HCT116 (cell line): ENCODE data around the gene BPIFB3.

Source experiments
- JUND ChIP-seq: IDR thresholded peaks from 2 replicates; pipeline ENCODE4 v1.6.1; 2012
- RAD21 ChIP-seq: IDR thresholded peaks from 2 replicates; pipeline ENCODE4 v1.6.1; 2012; ENCODE audit warnings: low read depth, mild to moderate bottlenecking
- SP1 ChIP-seq: IDR thresholded peaks from 2 replicates; pipeline ENCODE4 v1.6.1; 2012; ENCODE audit warnings: low read depth
- TF ChIP-seq, protein P1 (sequence below), 3 experiments: fragments of 200-600 bp in 1 of 3; sonication (generic) in 1 of 3; IDR thresholded peaks in 2 of 3; conservative IDR thresholded peaks in 1 of 3; 2 replicates each; pipeline ENCODE4 v1.5.1; 2012 to 2017; ENCODE audit warnings: low read depth in 2 of 3, low read length in 2 of 3, antibody characterized with exemption in 1 of 3, borderline replicate concordance in 1 of 3, control low read depth in 1 of 3, mild to moderate bottlenecking in 1 of 3, mixed read lengths in 1 of 3, mixed run types in 1 of 3, moderate library complexity in 1 of 3; ENCODE audit not compliant: insufficient read depth in 1 of 3
- TF ChIP-seq, protein P2 (sequence below): IDR thresholded peaks from 2 replicates; pipeline ENCODE4 v1.6.1; 2012; ENCODE audit warnings: low read depth

DNA sequence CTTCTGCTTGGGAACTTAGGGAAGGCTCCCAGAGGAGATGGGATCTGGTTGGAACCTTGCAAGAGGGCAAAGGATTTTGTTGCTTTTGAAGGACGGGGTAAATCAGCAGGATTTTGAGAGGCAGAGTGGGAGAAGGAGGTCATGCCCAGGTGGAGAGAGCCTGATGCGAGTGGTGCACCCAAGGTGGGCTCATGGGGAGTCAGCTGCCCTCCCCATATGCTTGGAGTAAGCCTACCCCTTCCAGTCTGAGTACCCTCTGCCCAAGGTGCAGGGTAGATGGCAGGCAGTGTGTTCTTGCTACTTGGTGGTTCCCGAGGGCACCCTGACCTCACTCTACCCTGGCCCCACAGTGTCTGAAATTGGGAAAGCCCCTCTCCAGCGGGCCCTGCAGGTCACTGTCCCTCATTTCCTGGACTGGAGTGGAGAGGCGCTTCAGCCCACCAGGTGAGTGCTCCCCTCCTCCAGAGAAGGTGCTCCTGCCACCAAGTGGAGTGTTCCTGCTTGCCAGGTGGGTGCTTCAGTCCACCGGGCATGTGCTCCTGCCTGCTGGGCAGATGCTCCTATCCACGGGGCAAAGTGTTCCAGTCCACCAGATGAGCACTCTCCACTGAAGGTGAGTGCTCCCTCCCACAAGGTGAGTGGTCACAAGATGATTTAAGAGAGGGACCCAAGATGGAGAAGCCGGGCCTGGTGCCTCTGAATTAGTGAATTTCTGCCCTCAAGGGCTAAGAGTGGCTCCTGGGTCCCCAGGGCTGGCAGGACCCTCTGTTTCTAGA lies 42.8 kb upstream of the BPIFB3 start:
- no peak for TF ChIP-seq RAD21
- TF ChIP-seq, protein P1, sequence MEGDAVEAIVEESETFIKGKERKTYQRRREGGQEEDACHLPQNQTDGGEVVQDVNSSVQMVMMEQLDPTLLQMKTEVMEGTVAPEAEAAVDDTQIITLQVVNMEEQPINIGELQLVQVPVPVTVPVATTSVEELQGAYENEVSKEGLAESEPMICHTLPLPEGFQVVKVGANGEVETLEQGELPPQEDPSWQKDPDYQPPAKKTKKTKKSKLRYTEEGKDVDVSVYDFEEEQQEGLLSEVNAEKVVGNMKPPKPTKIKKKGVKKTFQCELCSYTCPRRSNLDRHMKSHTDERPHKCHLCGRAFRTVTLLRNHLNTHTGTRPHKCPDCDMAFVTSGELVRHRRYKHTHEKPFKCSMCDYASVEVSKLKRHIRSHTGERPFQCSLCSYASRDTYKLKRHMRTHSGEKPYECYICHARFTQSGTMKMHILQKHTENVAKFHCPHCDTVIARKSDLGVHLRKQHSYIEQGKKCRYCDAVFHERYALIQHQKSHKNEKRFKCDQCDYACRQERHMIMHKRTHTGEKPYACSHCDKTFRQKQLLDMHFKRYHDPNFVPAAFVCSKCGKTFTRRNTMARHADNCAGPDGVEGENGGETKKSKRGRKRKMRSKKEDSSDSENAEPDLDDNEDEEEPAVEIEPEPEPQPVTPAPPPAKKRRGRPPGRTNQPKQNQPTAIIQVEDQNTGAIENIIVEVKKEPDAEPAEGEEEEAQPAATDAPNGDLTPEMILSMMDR (IDR thresholded peaks at IDR 0.05 in 2 of 3, conservative IDR thresholded peaks at IDR 0.05 in 1 of 3; ENCODE audit: borderline replicate concordance in 1 of 3, insufficient read depth in 1 of 3, low read depth in 2 of 3, low read length in 2 of 3), result no peak
- TF ChIP-seq, protein P2, sequence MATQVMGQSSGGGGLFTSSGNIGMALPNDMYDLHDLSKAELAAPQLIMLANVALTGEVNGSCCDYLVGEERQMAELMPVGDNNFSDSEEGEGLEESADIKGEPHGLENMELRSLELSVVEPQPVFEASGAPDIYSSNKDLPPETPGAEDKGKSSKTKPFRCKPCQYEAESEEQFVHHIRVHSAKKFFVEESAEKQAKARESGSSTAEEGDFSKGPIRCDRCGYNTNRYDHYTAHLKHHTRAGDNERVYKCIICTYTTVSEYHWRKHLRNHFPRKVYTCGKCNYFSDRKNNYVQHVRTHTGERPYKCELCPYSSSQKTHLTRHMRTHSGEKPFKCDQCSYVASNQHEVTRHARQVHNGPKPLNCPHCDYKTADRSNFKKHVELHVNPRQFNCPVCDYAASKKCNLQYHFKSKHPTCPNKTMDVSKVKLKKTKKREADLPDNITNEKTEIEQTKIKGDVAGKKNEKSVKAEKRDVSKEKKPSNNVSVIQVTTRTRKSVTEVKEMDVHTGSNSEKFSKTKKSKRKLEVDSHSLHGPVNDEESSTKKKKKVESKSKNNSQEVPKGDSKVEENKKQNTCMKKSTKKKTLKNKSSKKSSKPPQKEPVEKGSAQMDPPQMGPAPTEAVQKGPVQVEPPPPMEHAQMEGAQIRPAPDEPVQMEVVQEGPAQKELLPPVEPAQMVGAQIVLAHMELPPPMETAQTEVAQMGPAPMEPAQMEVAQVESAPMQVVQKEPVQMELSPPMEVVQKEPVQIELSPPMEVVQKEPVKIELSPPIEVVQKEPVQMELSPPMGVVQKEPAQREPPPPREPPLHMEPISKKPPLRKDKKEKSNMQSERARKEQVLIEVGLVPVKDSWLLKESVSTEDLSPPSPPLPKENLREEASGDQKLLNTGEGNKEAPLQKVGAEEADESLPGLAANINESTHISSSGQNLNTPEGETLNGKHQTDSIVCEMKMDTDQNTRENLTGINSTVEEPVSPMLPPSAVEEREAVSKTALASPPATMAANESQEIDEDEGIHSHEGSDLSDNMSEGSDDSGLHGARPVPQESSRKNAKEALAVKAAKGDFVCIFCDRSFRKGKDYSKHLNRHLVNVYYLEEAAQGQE, result no peak
- no peak for TF ChIP-seq SP1
- no peak for TF ChIP-seq JUND
